NOMO-1 (cell line): Measurements from ENCODE around the gene VCAM1.
A peak's percentile ranks its signal among the peaks of the same experiment; 100 is the strongest.
"Not testable (repeated sequence)": the region's sequence is repeated elsewhere in the genome, so short reads cannot be mapped to it uniquely, and the experiment has no call there.

Experiments
- DNase-seq, 2 experiments: peaks; one replicate each; lab custom pipeline; 2025; ENCODE audit not compliant: unreplicated experiment in 2 of 2; lab: John Stamatoyannopoulos, UW

Gene VCAM1, protein sequence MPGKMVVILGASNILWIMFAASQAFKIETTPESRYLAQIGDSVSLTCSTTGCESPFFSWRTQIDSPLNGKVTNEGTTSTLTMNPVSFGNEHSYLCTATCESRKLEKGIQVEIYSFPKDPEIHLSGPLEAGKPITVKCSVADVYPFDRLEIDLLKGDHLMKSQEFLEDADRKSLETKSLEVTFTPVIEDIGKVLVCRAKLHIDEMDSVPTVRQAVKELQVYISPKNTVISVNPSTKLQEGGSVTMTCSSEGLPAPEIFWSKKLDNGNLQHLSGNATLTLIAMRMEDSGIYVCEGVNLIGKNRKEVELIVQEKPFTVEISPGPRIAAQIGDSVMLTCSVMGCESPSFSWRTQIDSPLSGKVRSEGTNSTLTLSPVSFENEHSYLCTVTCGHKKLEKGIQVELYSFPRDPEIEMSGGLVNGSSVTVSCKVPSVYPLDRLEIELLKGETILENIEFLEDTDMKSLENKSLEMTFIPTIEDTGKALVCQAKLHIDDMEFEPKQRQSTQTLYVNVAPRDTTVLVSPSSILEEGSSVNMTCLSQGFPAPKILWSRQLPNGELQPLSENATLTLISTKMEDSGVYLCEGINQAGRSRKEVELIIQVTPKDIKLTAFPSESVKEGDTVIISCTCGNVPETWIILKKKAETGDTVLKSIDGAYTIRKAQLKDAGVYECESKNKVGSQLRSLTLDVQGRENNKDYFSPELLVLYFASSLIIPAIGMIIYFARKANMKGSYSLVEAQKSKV

DNA sequence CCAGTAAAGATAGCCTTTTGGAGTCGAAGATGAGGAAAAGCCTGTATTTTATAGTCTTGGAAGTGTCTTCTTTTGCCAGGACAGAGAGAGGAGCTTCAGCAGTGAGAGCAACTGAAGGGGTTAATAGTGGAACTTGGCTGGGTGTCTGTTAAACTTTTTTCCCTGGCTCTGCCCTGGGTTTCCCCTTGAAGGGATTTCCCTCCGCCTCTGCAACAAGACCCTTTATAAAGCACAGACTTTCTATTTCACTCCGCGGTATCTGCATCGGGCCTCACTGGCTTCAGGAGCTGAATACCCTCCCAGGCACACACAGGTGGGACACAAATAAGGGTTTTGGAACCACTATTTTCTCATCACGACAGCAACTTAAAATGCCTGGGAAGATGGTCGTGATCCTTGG, at the start of gene VCAM1:
TSS of gene VCAM1 (plus strand) at position 253 of the 400 bp plus-strand sequence. CDS start at position 372, 119 bp downstream.
- no peak for DNase-seq

DNA sequence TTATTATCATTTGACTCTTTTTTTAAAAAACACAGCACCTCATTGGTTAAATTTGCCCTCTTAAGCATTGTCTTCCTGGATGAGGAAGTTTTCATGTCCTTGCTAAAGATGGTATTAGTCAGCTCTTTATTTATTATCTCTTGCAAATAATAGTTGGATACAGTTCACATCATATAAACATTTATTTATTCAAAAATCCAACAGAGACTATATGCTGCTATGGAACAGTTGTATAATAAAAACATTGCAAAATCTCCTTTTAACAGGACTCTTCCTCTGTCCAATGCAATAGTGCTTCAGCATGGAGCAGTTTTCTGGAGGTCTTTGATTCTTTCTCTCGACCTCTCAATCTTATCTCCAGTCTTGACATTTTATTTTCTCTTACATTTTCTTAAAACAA, 49.5 kb upstream of the VCAM1 start:
- DNase-seq: no peak

DNA sequence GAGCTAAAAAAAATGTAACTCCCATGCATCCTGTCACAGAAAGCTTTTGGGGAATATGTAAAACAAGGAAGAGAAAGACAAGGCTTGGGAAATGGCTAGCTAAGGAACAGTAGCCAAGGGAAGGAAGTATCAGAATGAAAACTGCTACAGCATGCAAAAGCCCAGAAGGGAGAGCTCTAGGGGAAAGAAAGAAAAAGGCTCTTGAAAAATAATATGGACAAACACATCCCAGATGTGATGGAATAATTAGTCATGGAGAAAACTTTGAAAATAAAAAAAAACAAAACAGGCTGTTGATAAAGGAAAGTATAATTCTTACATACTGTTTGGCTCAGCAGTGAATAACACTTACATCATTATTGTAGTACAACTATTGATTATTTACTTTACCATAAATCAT, 47.9 kb upstream of the VCAM1 start:
- DNase-seq: no peak

DNA sequence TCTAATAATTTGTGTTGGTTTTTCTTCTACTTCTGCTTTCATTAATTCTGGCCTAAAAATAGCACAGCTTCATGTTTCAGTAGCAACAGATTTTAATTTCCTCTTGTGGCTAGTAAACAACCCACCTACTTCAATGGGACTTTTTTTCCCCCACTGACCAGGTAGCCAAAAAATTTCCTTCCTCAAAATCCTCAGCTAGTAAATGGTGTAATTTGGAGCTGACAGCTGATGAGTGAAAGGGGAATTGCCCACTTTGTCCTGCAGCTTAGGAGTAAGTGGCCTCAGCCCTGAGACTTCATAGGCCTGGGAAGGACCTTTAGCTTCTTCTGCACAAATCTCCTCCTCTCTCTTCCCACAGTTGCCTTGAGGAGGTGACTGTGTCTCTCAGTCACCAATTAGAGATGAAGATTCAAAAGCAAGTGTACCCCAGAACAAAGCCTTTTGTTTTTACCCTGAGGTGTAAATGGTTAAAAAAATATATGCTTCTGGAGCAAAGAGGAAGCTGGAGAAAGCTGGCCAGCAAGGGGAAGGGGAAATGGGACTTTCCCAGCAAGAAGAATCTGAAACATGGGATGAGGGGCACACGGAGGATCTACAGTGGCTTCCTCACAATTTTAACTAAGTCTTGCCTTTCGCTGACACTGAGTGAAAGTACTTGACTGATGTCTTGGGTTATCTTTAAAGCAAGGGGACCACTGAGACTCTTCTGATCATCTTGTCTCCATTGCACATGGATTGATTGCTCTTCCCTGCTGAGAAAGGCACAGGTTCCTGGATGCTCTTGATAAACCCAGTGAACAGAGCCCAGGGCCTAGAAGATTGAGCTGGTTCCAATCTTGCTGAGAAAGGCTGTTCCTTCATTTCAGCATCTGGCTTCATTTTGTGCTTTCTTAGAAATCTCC, 35.8 kb upstream of the VCAM1 start:
- no peak for DNase-seq

DNA sequence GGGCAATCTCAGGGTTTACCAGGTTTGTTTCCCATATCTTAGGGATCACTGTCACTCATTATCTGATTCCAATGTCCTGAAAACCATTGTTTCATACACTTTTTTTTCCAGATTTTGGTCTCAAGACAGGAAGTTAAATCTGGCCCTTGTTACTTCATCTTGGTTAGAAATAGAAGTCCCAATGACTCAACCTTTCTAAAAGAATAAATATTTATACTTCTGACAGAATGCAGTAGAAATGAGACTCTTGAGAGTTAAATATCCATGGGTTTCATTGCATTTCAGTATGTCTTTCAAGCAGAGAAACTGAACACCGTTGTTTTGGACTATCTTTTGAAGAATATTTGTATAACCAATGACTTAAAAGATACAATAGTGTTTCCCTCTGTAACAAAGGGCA, 19.8 kb upstream of the VCAM1 start:
- DNase-seq: no peak

DNA sequence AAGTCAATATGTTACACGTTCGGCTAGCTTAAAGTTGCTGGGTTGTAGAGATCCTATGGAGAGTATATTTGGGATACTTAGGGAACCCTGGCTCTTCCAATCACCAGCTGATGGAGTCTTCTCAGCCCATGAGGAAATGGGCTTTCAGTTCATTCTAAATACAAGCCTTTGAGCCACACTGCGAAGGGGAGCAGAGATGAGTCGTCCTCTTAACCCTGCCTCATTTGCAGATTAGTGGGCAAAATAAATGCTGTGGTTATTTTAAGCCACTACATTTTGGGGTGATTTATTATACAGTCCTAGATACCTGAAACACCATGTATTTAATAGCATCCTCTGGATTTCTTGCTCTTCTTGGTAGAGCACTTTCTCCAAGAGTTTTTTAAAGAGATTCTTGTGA, 19.0 kb upstream of the VCAM1 start:
- no peak for DNase-seq

DNA sequence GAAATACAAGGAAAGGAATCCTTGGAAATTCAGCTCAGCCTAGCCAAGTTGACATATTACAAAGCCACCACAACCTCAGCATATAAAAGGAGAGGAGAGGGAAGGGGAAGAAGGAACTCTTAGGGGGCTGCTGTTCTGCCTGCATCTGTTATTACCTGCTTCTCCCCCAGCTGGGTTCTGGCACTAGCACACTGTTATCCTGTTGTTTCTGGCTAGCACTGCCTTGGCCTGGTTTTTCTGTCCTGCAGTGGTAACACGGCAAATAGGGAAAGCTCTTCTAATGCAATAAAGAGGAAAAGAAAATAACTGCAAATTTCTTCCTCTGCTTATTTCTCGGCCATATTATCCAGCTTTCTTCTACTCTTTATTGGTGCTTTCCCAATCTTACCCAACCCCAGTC, 16.5 kb upstream of the VCAM1 start:
- DNase-seq: no peak

DNA sequence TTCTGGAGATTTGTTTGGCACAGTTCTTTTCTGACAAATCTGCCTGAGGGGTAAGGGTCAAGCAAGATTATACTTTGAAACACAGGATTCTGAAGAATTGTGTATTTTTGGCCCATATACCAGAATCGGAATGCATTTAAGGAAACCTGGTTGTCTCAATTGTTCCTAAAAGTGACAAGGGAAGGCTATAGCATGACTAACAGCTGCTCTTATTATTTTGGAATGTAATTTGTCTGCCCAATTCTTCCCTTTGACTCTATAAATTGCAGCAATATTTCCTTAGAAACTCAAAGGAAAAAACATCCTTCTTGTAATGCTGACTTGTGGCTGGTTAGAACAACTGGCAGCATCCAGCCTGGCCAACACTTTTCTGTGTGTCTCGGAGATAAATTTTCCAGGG, 15.8 kb upstream of the VCAM1 start:
- DNase-seq: no peak

DNA sequence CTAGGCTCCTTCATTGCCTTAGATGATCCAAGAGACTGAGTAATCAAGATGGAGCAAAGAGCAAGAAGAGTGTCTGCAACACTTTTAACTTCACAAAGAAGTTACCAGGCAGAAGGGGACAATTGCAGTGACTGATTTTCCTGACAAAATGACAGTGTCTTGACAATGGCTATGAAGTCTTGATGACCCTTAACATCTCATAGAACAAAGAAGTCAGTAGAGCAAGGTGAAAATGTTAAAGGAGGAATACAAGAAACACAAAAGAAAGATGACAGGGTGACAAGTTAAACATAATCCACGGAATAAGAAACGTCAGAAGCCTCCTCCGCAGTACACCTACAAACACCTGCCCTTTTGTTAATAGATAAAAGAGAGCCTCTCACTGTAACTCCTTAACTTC, 15.1 kb upstream of the VCAM1 start:
- DNase-seq: no peak

DNA sequence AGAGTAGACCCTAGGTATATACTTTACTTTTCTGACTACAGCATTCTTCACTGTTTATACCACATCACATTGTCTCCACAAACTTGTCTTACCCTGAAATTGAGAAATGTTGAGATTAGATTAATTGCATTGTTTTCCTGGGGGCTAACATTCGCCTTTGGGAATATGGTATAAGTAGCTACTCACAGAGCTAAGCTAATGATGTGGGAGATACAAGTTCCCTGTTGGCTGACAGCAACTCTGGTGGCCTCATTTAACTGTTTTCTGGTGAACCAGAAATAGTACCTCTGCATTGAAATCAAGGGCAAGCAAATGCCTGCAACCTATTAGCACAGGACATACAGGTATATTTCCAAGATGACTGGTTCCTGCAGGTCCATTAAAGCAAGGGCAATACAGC, 13.2 kb upstream of the VCAM1 start:
- DNase-seq: no peak

DNA sequence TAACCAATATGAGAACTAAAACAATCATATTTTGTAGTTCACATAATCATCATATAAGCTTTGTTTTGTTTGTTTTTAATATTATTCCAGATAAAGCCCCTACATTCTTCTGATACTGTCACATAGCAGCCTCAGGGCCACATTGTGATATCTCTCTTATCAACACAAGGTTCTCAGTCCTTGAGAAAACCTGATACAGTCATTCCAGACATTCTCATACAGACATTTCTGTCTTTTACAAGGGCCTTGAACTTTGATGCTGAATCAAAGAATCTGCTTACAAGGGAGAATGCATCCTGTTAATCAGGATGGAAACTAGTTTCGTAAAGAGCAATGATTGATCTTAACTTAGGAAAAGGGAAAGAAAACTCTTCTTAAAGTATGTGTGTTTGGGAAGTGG, 12.7 kb upstream of the VCAM1 start:
- no peak for DNase-seq

DNA sequence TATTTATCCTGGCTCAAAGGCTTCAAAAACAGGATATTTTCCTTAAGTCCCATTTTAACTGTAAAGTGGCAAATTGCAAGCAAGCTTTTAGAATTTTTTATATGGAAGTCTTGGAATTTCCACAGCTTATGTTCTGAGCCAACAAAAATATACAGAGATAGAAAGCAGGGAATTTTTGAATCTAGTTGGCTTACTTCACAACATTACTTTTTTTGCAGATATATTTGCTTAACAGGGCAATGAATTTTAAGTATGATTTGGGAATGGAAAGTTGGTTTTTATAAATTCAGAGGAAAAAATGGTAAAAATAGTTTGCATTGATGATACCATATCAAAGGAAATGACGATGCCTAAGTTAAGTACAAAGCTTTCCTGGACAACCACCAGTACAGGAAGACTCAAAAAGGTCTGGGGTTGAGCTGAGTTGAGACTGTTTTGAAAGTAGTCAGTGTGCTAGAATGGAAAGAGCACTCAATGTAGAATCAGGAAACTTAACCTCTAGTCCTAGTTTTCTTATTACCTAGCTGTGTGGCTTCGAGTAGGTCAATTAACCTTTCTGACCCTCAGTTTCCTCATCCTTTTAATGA, 11.0 kb upstream of the VCAM1 start:
- no peak for DNase-seq

DNA sequence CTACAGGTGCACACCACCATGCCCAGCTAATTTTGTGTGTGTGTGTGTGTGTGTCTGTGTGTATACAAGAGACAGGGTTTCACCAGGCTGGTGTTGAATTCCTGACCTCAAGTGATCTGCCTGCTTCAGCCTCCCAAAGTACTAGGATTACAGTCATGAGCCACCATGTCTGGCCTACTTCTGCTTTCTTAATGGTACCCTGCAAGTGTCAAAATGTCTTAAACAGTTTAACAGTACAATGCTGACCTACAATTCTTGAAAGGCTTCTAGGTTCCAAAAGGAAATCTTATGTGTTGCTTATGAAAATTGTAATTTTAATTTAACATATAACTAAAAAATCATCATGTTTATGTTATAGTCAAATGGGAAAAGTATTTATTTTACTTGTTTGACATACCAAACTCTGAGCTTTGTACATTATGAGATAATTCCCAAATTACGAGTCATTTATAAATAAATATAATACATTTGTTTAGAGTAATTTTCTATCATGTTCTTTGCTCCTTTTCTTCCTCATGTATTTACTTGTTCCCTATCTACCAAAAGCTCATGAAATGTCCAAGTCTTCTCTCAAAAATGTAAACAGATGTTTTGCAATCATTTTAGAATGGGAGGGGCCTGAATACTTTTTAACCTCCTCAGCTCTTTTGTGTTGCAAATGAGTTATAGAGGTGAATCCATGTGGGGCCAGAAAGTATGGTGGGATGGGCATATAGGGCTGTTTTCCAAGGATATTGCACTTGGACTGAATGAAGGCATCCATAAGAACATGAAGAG, 8.4 kb upstream of the VCAM1 start:
- no peak for DNase-seq

DNA sequence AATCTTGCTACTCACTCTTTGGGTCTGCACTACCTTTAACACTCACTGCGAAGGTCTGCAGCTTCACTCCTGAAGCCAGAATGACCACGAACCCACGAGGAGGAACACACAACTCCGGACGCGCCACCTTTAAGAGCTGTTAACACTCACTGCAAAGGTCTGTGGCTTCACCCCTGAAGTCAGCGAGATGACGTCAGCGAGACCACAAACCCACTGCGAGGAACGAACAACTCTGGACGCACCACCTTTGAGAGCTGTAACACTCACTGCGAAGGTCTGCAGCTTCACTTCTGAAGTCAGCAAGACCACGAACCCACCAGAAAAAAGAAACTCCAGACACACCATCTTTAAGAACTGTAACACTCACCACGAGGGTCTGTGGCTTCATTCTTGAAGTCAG, 6.5 kb upstream of the VCAM1 start:
- DNase-seq: not testable (repeated sequence)

DNA sequence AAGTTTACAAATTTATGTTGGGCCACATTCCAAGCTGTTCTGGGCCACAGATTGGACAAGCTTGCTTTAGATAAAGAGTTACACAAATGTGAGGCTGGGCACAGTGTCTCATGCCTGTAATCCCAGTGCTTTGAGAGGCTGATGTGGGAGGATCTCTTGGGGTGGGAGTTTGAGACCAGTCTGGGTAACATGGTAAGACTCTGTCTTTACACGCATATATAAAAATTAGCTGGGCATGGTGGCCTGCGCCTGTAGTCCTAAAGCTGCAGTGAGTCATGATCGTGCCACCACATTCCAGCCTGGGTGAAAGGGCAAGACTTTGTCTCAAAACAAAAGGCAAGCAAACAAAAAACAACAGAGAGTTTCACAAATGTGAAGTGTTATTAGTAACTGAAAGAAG, 5.9 kb upstream of the VCAM1 start:
- no peak for DNase-seq

DNA sequence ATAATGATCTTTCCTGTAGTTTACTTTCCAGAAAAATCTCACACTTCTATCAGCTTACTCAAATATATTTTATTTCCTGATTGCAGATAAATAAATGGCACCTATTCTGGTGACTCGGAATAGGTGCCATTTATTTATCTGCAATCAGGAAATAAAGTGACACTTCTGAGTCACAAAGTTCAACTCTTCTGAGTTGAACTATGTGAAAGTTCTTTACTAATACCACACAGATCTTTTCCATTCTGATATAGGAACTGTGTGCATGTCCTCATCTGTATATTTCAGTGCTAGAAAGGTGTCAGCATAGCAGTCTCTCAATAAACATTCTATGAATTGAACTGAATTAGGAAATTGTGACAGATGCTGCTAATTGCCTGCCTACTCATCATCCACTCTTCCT, 4.9 kb upstream of the VCAM1 start:
- no peak for DNase-seq

DNA sequence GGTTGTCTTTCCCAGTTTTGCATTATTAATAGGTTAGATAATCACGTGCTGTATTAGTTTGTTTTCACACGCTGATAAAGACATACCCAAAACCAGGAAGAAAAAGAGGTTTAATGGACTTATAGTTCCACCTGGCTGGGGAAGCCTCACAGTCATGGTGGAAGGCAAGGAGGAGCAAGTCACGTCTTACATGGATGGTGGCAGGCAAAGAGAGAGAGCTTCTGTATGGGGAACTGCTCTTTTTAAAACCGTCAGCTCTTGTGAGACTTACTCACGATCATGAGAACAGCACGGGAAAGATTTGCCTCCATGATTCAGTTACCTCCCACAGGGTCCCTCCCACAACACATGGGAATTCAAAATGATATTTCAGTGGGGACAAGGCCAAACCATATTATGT, 2.3 kb upstream of the VCAM1 start:
- no peak for DNase-seq

DNA sequence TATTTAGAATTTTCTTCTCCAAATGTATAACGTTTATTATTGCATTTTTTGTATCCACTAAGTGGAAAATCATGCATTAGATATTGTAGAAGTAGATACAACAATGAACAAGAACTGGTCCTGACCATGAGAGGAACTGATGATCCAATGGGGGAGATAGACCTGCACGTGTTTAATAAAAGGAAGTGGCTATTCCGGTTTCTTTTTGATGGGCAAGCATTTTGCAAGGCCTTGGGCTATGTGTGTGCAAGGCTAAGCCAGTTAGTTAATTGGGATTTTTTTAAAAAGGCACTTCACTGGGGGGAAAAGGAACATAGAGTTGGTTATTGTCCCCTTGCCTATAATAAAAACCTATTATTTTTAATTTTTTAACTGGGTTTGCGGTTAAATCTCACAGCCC, 961 bp upstream of the VCAM1 start:
- peak; percentile 60 to 66 for DNase-seq

DNA sequence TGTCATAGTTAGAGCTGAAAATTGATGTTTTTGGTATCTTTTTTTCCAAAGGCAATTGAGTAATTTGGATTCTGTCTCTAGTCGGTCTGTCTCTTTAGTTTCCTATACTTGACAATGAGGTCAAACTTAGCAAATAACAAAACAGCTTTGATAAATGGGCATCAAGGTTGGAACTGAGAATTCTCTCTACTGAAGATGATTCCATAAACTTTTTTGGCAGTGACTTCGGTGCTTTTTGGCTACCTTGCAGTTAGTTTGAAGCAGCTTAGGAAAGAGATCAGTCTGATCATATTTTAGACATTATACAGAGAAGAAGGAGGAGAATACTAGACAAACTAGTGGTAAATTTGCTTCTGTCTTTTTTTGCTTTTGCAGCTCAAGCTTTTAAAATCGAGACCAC, 559 bp downstream of the VCAM1 start:
- DNase-seq: no peak

DNA sequence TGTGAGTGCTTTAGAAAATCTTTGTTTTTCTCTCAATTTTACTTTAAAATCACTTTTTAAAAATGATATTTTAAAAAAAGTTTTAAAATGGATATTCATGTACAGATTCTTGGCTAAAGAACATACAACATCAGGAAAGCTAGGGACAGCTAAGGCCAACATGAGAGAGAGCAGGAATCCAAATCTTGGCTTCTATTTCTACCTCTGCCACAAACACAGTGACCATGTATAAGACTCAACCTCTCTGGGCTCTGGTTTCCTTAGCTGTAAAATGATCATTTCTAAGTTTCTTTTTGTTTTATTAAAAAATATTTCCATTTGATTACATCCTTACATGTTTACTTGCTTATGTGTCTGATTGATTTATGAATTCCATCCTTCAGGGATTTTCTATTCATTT, 1.2 kb downstream of the VCAM1 start:
- DNase-seq: no peak
